HCT116 (cell line): ENCODE data around the gene TLCD3A. TPM values are rescaled to one million over a fixed set of nuclear protein-coding genes. Genes with fewer than 3 reads are reported as not detected.

Experiments
- ATAC-seq: fragments of 200-7000 bp; cut with Tn5 transposase; 2 replicates; pipeline ENCODE4 v1.9.1; 2020; ENCODE audit warnings: mild to moderate bottlenecking, moderate library complexity
- BruUV-seq: library from RNA; stranded (reverse); fragments of 400-500 nt; replicated peaks from 2 replicates; lab custom pipeline; 2021; lab: Mats Ljungman, UMichigan
- CTCF ChIA-PET: fragments of 300-600 bp; sonication (Branson Sonifier 250); formaldehyde crosslinking; loops from one replicate; lab custom pipeline; 2021; ENCODE audit warnings: antibody characterized with exemption; lab: Charles Lee
- POLR2A ChIA-PET: fragments of 300-600, 350-600 bp; sonication (Branson Sonifier 250); formaldehyde crosslinking; loops from one replicate; lab custom pipeline; 2021; ENCODE audit warnings: antibody characterized with exemption; lab: Charles Lee
- RAD21 ChIA-PET, 2 experiments: fragments of 300-600 bp; sonication (Branson Sonifier 250); formaldehyde crosslinking; loops; one replicate each; lab custom pipeline; 2023; ENCODE audit warnings: low total read pairs in 2 of 2; ENCODE audit not compliant: uncharacterized antibody in 2 of 2, unreplicated experiment in 2 of 2, low non-redundant PET in 1 of 2; lab: Charles Lee
- DNase-seq: peaks from one replicate; pipeline ENCODE4 v3.0.0-alpha.2; 2010; ENCODE audit warnings: low read depth, low spot score
- H2AFZ ChIP-seq: fragments of 200-600 bp; shearing (Covaris generic), sonication (generic); 2 replicates; pipeline ENCODE4 v1.6.1; 2017; ENCODE audit warnings: low read depth, mixed run types, mixed read lengths, antibody characterized with exemption, low read length; ENCODE audit not compliant: poor library complexity, severe bottlenecking
- H3K27ac ChIP-seq: 2 replicates; pipeline ENCODE4 v1.5.1; 2012; ENCODE audit warnings: low read depth, low read length
- H3K27me3 ChIP-seq: fragments of 200-600 bp; sonication (generic); 2 replicates; pipeline ENCODE4 v1.6.1; 2016; ENCODE audit warnings: mixed run types, low read length, mixed read lengths; ENCODE audit not compliant: insufficient read depth
- H3K36me3 ChIP-seq, 2 experiments: fragments of 200-500 bp in 1 of 2; fragments of 200-600 bp in 1 of 2; sonication (Bioruptor generic) in 1 of 2; sonication (generic) in 1 of 2; 2 replicates each; pipeline versions ENCODE4 v1.5.1 to v1.6.1; 2014 to 2016; ENCODE audit warnings: low read length in 2 of 2, inconsistent platforms in 1 of 2, mixed read lengths in 1 of 2, mixed run types in 1 of 2; ENCODE audit not compliant: insufficient read depth in 2 of 2, control insufficient read depth in 1 of 2
- H3K4me1 ChIP-seq, 2 experiments: fragments of 200-600 bp in 1 of 2; sonication (generic) in 1 of 2; 2 replicates each; pipeline versions ENCODE4 v1.5.1 to v1.6.1; 2012 to 2017; ENCODE audit warnings: low read length in 2 of 2, inconsistent platforms in 1 of 2, mild to moderate bottlenecking in 1 of 2, mixed read lengths in 1 of 2, mixed run types in 1 of 2, moderate library complexity in 1 of 2; ENCODE audit not compliant: insufficient read depth in 2 of 2, control insufficient read depth in 1 of 2
- H3K4me2 ChIP-seq: fragments of 200-600 bp; sonication (generic); 2 replicates; pipeline ENCODE4 v1.6.1; 2017; ENCODE audit warnings: mixed run types, low read length, mixed read lengths
- H3K4me3 ChIP-seq, 2 experiments: fragments of 200-600 bp in 1 of 2; sonication (generic) in 1 of 2; replicated peaks in 1 of 2; 2 replicates each; pipeline ENCODE4 v1.5.1; 2011 to 2016; ENCODE audit warnings: low read length in 2 of 2, control low read depth in 1 of 2, low read depth in 1 of 2, mild to moderate bottlenecking in 1 of 2, mixed read lengths in 1 of 2, mixed run types in 1 of 2
- H3K79me2 ChIP-seq: fragments of 200-600 bp; sonication (generic); 2 replicates; pipeline ENCODE4 v1.6.1; 2017; ENCODE audit warnings: mild to moderate bottlenecking, mixed run types, low read length, moderate library complexity, mixed read lengths; ENCODE audit not compliant: insufficient read depth
- H3K9ac ChIP-seq: fragments of 200-600 bp; sonication (generic); 2 replicates; pipeline ENCODE4 v1.6.1; 2016; ENCODE audit warnings: low read length, mixed read lengths
- H3K9me2 ChIP-seq: fragments of 200-600 bp; sonication (generic), shearing (Covaris generic); 2 replicates; pipeline ENCODE4 v1.6.1; 2017; ENCODE audit warnings: mixed run types, mild to moderate bottlenecking, moderate library complexity; ENCODE audit not compliant: insufficient read depth
- H3K9me3 ChIP-seq, 2 experiments: fragments of 200-500 bp in 1 of 2; fragments of 200-600 bp in 1 of 2; sonication (Bioruptor generic) in 1 of 2; sonication (generic) in 1 of 2; 2 replicates each; pipeline ENCODE4 v1.6.1; 2014 to 2017; ENCODE audit warnings: low read length in 2 of 2, mixed read lengths in 2 of 2, inconsistent platforms in 1 of 2, low read depth in 1 of 2, mild to moderate bottlenecking in 1 of 2, mixed run types in 1 of 2, moderate library complexity in 1 of 2; ENCODE audit not compliant: control insufficient read depth in 1 of 2, insufficient read depth in 1 of 2
- H4K20me1 ChIP-seq: fragments of 200-600 bp; sonication (generic), shearing (Covaris generic); 2 replicates; pipeline ENCODE4 v1.6.1; 2017; ENCODE audit warnings: mixed run types, mild to moderate bottlenecking, moderate library complexity; ENCODE audit not compliant: insufficient read depth
- CBX3 ChIP-seq: IDR thresholded peaks from 2 replicates; pipeline ENCODE4 v1.6.1; 2012; ENCODE audit warnings: low read depth
- CEBPB ChIP-seq: IDR thresholded peaks from 2 replicates; pipeline ENCODE4 v1.6.1; 2012; ENCODE audit warnings: low read depth
- EGR1 ChIP-seq: IDR thresholded peaks from 2 replicates; pipeline ENCODE4 v1.6.1; 2012; ENCODE audit warnings: low read depth
- ELF1 ChIP-seq: IDR thresholded peaks from 2 replicates; pipeline ENCODE4 v1.6.1; 2012; ENCODE audit warnings: low read depth, borderline replicate concordance
- EZH2 ChIP-seq: fragments of 200-600 bp; sonication (generic); IDR thresholded peaks from 2 replicates; pipeline ENCODE4 v1.6.1; 2017; ENCODE audit warnings: antibody characterized with exemption, mixed run types
- EZH2phosphoT487 ChIP-seq: fragments of 200-600 bp; IDR thresholded peaks from 2 replicates; pipeline ENCODE4 v1.6.1; 2018; ENCODE audit warnings: antibody characterized with exemption, borderline replicate concordance
- REST ChIP-seq: IDR thresholded peaks from 2 replicates; pipeline ENCODE4 v1.6.1; 2012; ENCODE audit warnings: low read depth
- SP1 ChIP-seq: IDR thresholded peaks from 2 replicates; pipeline ENCODE4 v1.6.1; 2012; ENCODE audit warnings: low read depth
- ZBTB33 ChIP-seq: IDR thresholded peaks from 2 replicates; pipeline ENCODE4 v1.6.1; 2011; ENCODE audit warnings: mild to moderate bottlenecking, low read length, moderate library complexity; ENCODE audit not compliant: insufficient replicate concordance; ENCODE audit errors: extremely low read depth
- ZFX ChIP-seq: fragments of 450-650 bp; IDR thresholded peaks from 2 replicates; pipeline ENCODE4 v1.6.1; 2017
- ZNF274 ChIP-seq: fragments of 200-500 bp; sonication (Bioruptor generic); IDR thresholded peaks from 2 replicates; pipeline ENCODE4 v1.6.1; 2014; ENCODE audit warnings: mild to moderate bottlenecking, low read depth, low read length, inconsistent platforms
- intact Hi-C: fragments of 100-400 bp; cut with micrococcal nuclease; formaldehyde crosslinking; loops from 2 replicates; pipeline ENCODE4 v1.10.0; 2022
- total RNA-seq: library from RNA; stranded (reverse); gene quantifications from one replicate; pipeline ENCODE4 v1.2.1, GENCODE V29; 2021; ENCODE audit not compliant: unreplicated experiment

Gene TLCD3A
- total RNA-seq, 1 experiment from 2014 or later = 26.0 TPM

DNA sequence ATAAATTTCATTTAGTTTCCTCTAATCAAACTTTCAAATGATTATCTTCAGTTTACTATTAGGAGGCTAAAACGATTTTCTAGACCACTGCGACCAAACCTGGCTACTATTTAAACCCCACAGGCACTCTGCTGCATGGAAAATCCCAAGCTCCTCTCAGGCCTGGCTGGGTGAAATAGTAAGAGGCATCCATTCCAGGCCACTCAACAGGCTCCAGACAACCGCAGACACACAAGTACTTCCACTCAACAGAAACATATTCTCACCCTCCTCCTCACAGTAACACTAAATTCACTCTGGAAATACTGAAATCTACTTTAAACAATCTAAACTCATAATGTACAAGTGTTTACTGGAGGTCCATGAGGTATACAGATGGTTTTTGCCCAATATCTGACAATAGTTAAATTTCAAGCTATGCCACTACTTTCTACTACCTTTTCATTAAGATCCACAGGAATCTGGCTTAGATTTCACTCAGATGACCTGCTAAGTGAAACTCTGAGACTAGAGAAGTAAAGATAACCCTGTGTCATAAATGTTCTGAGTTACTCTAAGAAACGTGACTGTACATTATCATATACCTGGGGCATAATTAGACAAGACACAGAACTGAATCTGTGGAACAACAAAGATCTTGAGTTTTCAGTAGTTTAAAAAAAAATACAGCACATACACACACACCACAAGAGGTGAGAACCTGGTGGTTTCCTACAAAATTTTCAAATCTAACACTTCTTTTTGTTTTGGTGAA, 28.1 kb upstream of the TLCD3A start:
- intact Hi-C loops = no loop called here
- Histone ChIP-seq H3K9me2 (no peaks in the 10 kb centered on the region), H3K27me3 (no peaks in the 10 kb centered on the region), H3K4me2 (no peak overlapping the region), H3K36me3 (peaks cover 7 to 15% of the 10 kb centered on the region in 2 experiments; a peak in 3 of 4 replicates), H3K27ac (no peak overlapping the region), H3K9me3 (no peaks in the 10 kb centered on the region), H3K4me1 (no peaks in the 10 kb centered on the region), H3K79me2 (peaks cover 27% of the 10 kb centered on the region), H3K9ac (no peak overlapping the region), H2AFZ (no peak overlapping the region), H4K20me1 (no peaks in the 10 kb centered on the region), H3K4me3 (no peak overlapping the region)
- TF ChIP-seq CBX3 (no peak), ZFX (no peak), SP1 (no peak), ZBTB33 (no peak), EGR1 (no peak), EZH2phosphoT487 (no peak), ZNF274 (no peak), ELF1 (no peak), REST (no peak), EZH2 (no peak), CEBPB (no peak)
- no peak for ATAC-seq
- CTCF ChIA-PET = interaction anchor here (0.9 to 3.0 kb wide), 3 partner anchors 11 to 292 kb away, joined by 3 to 14 read pairs (median 4); no protein-coding TSS in a partner anchor
- no TSS peak for BruUV-seq
- POLR2A ChIA-PET = no interaction called here
- DNase-seq = no peak
- RAD21 ChIA-PET = interaction anchor here in 1 of 2 experiments (0.8 kb wide), 1 partner anchor 292 kb away, joined by 3 read pairs; no protein-coding TSS in a partner anchor
